Camera-type eye (tissue), 1 donor: ENCODE measurements around the gene CDC37L1. TPM values are rescaled to one million over a fixed set of nuclear protein-coding genes. Genes with fewer than 3 reads are reported as not detected.

Experiments used
- total RNA-seq: library from RNA; depleted of rRNA; stranded (reverse); fragments of >200 nt; gene quantifications from one replicate; pipeline ENCODE4 v1.2.3, GENCODE V29; 2014

CDC37L1 gene
- total RNA-seq, result 35.8 TPM

GRCh38 chr9:4679268-4680172 is at the start of gene CDC37L1:
Gene CDC37L1 (plus strand): TSS chr9:4679569. CDS start chr9:4679768, 199 bp downstream.

GRCh38 chr9:4662108-4662988 is 17.0 kb upstream of the CDC37L1 start, which contains the start of gene PLPP6:
Gene PLPP6 (plus strand): TSS chr9:4662294. CDS start chr9:4662376, 82 bp downstream.

GRCh38 chr9:4666042-4666699 is 13.2 kb upstream of the CDC37L1 start, which contains the start of gene SPATA6L:
Gene SPATA6L (minus strand): TSS chr9:4666480. CDS start chr9:4666250, 230 bp downstream.

GRCh38 chr9:4740638-4741364 is 61.4 kb downstream of the CDC37L1 start, which contains the start of gene AK3:
Gene AK3 (minus strand): TSS chr9:4741202. CDS start chr9:4741087, 115 bp downstream.

Other genes starting within 250 kb of the CDC37L1 start
- gene SLC1A1, start 189.1 kb upstream of the CDC37L1 start, total RNA-seq, result 9.8 TPM
- gene PLPP6, start 17.3 kb upstream of the CDC37L1 start, total RNA-seq, result 10.3 TPM
- gene SPATA6L, start 13.1 kb upstream of the CDC37L1 start, total RNA-seq, result 4.7 TPM
- 44.0 TPM for gene AK3, start 61.6 kb downstream of the CDC37L1 start, total RNA-seq
- 36.4 TPM for gene RCL1, start 113.4 kb downstream of the CDC37L1 start, total RNA-seq